Smooth muscle cell (in vitro differentiated cells): Measurements from ENCODE around the gene PLPP4. TPM values are rescaled to one million over a fixed set of nuclear protein-coding genes. Genes with fewer than 3 reads are reported as not detected.
"Not testable (repeated sequence)": the region's sequence is repeated elsewhere in the genome, so short reads cannot be mapped to it uniquely, and the experiment has no call there.

ENCODE experiments used
- DNase-seq: peaks from one replicate; lab custom pipeline; 2025; ENCODE audit not compliant: unreplicated experiment; lab: John Stamatoyannopoulos, UW
- H2AFZ ChIP-seq: fragments of 200-600 bp; sonication (generic); 2 replicates; pipeline ENCODE4 v1.6.0; 2016; ENCODE audit warnings: antibody characterized with exemption, low read depth, mild to moderate bottlenecking
- H3F3A ChIP-seq: fragments of 200-600 bp; sonication (generic); 2 replicates; pipeline ENCODE4 v1.6.0; 2017; ENCODE audit warnings: antibody characterized with exemption, low read depth
- H3K27ac ChIP-seq: fragments of 200-600 bp; sonication (generic); 2 replicates; pipeline ENCODE4 v1.5.1; 2016; ENCODE audit warnings: low read depth, mild to moderate bottlenecking
- H3K27me3 ChIP-seq: fragments of 200-600 bp; sonication (generic); 2 replicates; pipeline ENCODE4 v1.6.1; 2016; ENCODE audit warnings: low read depth, mild to moderate bottlenecking
- H3K36me3 ChIP-seq: fragments of 200-600 bp; sonication (generic); 2 replicates; pipeline ENCODE4 v1.5.1; 2016; ENCODE audit warnings: low read depth
- H3K4me1 ChIP-seq: fragments of 200-600 bp; sonication (generic); 2 replicates; pipeline ENCODE4 v1.5.1; 2016; ENCODE audit warnings: low read depth
- H3K4me2 ChIP-seq: fragments of 200-600 bp; sonication (generic); 2 replicates; pipeline ENCODE4 v1.6.0; 2016; ENCODE audit warnings: mild to moderate bottlenecking
- H3K4me3 ChIP-seq: fragments of 200-600 bp; sonication (generic); 2 replicates; pipeline ENCODE4 v1.5.1; 2016; ENCODE audit warnings: mild to moderate bottlenecking
- H3K79me2 ChIP-seq: fragments of 200-600 bp; sonication (generic); 2 replicates; pipeline ENCODE4 v1.6.0; 2016; ENCODE audit warnings: low read depth, mild to moderate bottlenecking
- H3K9ac ChIP-seq: fragments of 200-600 bp; sonication (generic); 2 replicates; pipeline ENCODE4 v1.6.0; 2016; ENCODE audit warnings: low read depth
- H3K9me3 ChIP-seq: fragments of 200-600 bp; sonication (generic); replicated peaks from 2 replicates; pipeline ENCODE4 v1.5.1; 2016; ENCODE audit warnings: low read depth
- H4K20me1 ChIP-seq: fragments of 200-600 bp; sonication (generic); 2 replicates; pipeline ENCODE4 v1.6.0; 2016; ENCODE audit warnings: low read depth
- WGBS: methylation state at CpG from one replicate; pipeline ENCODE4 v1.1.7; 2016; ENCODE audit warnings: low lambda C conversion rate; 5-methylcytosine and 5-hydroxymethylcytosine counted together
- polyA plus RNA-seq: library from polyadenylated mRNA; unstranded; fragments of >200 nt; fragmentation: Nextera tagmentation; extraction: Ambion mirVana; gene quantifications from 2 replicates; pipeline ENCODE4 v1.2.1, GENCODE V29; 2016
- total RNA-seq: library from RNA; depleted of rRNA; stranded (reverse); fragments of >200 nt; gene quantifications from 2 replicates; pipeline ENCODE4 v1.2.3, GENCODE V29; 2014
- TF ChIP-seq, protein P1 (sequence below): fragments of 200-600 bp; sonication (generic); IDR thresholded peaks from 2 replicates; pipeline ENCODE4 v1.5.1; 2017; ENCODE audit warnings: borderline replicate concordance, mild to moderate bottlenecking, antibody characterized with exemption; ENCODE audit not compliant: insufficient read depth, poor library complexity, severe bottlenecking

Gene PLPP4
- total and polyA plus RNA-seq, 2 experiments from 2014 or later = 27.2 to 33.5 TPM

DNA sequence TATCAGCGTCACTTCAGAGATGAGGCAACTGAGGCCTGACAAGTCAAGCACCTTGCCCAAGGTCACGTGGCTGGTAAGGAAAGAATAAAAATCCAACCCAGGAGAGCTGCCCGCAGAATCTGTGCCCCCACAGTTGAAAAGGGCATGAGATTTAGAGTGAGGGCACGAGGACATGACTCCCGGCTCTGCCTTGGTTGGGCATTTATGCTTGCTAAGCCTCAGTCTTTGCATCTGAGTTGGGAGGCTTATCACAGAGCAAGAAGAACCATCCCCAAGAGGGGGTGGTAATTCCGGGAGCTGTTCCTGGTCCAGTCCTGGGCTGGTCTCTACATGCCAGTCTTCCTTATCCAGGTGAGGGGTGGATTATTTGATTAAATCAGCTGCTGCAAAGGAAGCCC is 37.3 kb downstream of the PLPP4 start:
- Histone ChIP-seq H3K9ac (no peak overlapping the region), H3F3A (no peaks in the 10 kb centered on the region), H3K4me2 (no peak overlapping the region), H3K9me3 (no peaks in the 10 kb centered on the region), H3K27me3 (no peaks in the 10 kb centered on the region), H2AFZ (no peak overlapping the region), H3K4me1 (no peaks in the 10 kb centered on the region), H3K79me2 (no peaks in the 10 kb centered on the region), H4K20me1 (no peaks in the 10 kb centered on the region), H3K36me3 (no peaks in the 10 kb centered on the region), H3K27ac (no peak overlapping the region), H3K4me3 (no peak overlapping the region)
- no peak for DNase-seq
- TF ChIP-seq, protein P1, sequence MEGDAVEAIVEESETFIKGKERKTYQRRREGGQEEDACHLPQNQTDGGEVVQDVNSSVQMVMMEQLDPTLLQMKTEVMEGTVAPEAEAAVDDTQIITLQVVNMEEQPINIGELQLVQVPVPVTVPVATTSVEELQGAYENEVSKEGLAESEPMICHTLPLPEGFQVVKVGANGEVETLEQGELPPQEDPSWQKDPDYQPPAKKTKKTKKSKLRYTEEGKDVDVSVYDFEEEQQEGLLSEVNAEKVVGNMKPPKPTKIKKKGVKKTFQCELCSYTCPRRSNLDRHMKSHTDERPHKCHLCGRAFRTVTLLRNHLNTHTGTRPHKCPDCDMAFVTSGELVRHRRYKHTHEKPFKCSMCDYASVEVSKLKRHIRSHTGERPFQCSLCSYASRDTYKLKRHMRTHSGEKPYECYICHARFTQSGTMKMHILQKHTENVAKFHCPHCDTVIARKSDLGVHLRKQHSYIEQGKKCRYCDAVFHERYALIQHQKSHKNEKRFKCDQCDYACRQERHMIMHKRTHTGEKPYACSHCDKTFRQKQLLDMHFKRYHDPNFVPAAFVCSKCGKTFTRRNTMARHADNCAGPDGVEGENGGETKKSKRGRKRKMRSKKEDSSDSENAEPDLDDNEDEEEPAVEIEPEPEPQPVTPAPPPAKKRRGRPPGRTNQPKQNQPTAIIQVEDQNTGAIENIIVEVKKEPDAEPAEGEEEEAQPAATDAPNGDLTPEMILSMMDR = no peak
- whole genome bisulfite sequencing = 96% methylated on average over 6 of the region's 6 CpGs

DNA sequence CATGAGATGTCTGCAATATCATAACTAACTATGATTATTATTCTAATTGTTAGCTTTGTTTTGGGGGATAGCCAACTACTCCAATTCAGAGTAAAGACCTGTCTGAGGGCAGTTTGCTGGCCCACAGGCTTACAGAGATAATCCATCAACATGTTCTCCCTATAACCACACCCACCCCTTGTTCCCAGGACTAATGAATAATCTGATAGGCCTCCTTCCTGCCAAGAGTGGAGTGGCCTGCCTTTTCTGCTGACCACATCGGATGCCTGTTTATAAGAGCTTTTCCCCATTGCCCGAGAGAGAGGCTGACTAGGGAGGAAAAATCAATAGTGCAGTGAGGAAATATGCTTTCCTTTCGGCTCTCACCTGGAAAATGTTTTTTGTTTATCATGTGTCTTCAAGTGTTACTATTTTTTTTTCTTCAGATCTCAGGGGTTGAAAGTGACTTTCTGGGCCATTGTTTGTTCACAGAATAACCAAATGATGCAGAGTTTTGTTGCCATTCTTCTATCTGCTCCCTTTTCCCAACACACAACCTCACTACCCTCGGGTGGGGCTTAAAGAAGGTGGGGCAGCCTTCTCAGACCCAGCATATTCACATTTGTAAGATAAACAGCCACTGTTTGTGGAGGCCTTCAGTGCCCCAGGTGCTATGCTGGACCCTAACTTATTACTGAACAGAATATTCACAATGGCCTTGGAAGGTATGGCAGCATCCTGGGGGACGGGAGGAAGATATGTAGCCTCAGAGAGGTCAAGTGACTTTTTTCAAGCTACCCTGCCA is 38.4 kb downstream of the PLPP4 start:
- TF ChIP-seq, protein P1 = no peak
- Histone ChIP-seq H3K4me3 (no peak overlapping the region), H3K27ac (no peak overlapping the region), H3K4me1 (no peaks in the 10 kb centered on the region), H4K20me1 (no peaks in the 10 kb centered on the region), H2AFZ (no peak overlapping the region), H3K27me3 (no peaks in the 10 kb centered on the region), H3K36me3 (no peaks in the 10 kb centered on the region), H3K9ac (no peak overlapping the region), H3K4me2 (no peak overlapping the region), H3F3A (no peaks in the 10 kb centered on the region), H3K79me2 (no peaks in the 10 kb centered on the region), H3K9me3 (no peaks in the 10 kb centered on the region)
- WGBS = 73% methylated on average over 5 of the region's 5 CpGs
- DNase-seq = no peak

DNA sequence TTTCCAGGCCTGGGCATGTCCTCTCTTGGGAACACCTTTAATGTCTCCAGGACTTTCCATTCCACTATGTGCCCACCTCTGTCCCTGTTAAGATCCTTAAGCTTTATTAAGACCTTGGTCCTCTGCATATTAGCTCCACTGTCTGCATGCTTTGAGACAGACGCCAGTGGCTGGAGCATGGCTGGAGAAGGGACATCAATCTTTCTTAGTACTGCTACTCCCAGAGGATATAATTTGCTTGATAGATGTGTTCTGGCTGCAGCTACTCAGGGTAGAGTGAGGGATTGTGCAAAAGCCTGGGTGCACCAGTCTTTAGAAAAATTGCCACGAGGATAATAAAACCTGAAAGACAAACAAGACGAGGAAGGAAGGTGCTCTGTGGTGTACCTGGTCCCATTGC is 42.9 kb downstream of the PLPP4 start:
- Histone ChIP-seq H3K27ac (no peak overlapping the region), H3K36me3 (no peaks in the 10 kb centered on the region), H4K20me1 (no peaks in the 10 kb centered on the region), H3F3A (no peaks in the 10 kb centered on the region), H3K4me1 (peaks cover under 1% of the 10 kb centered on the region), H3K27me3 (no peaks in the 10 kb centered on the region), H3K9ac (no peak overlapping the region), H3K4me2 (no peak overlapping the region), H3K9me3 (no peaks in the 10 kb centered on the region), H2AFZ (no peak overlapping the region), H3K4me3 (no peak overlapping the region), H3K79me2 (no peaks in the 10 kb centered on the region)
- 80% methylated on average over 3 of the region's 3 CpGs for WGBS
- no peak for DNase-seq
- TF ChIP-seq, protein P1 = no peak

DNA sequence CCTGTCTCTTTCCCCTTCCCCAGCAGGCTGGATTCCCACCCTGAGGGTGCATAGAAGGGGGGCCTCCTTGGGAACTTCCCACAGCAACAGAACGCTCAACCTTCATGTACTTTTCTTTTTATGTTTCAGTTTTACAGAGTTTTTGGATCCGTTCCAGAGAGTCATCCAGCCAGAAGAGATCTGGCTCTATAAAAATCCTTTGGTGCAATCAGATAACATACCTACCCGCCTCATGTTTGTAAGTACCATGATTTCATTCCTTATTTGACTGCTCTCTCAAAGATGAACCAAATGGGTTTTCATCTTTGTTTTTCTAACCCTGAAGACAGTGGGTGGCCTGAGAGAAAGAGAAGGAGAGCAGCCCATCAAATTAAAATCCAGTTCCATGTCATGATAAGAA is 46.7 kb downstream of the PLPP4 start:
- Histone ChIP-seq H3K36me3 (no peaks in the 10 kb centered on the region), H3K79me2 (no peaks in the 10 kb centered on the region), H3F3A (no peaks in the 10 kb centered on the region), H3K27me3 (no peaks in the 10 kb centered on the region), H3K4me1 (peaks cover 10% of the 10 kb centered on the region), H3K4me3 (no peak overlapping the region), H3K9ac (peak overlapping the region; percentile 38), H3K4me2 (no peak overlapping the region), H3K27ac (peak overlapping the region; percentile 88), H2AFZ (no peak overlapping the region), H3K9me3 (no peaks in the 10 kb centered on the region), H4K20me1 (no peaks in the 10 kb centered on the region)
- DNase-seq = no peak
- TF ChIP-seq, protein P1 = no peak
- 81% methylated on average over 3 of the region's 3 CpGs for WGBS

DNA sequence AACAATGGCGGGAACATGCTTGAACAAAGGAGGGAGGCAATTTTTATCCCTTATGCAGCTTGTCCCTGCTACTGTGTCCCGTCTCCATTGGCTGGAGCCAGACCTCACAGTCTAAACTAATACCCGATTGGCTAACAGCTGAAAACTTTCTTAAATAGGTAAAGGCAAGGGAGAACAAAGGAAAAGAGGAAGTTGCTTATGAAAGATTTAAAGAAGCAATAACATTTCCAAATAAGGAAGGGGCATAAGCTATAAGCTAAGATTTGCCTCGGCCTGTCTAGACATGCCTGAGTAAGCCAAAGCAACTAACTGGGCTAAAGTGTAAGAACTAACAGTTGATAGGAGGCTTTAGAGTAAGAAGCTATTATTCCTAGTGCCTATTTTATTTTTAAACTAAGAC is 47.2 kb downstream of the PLPP4 start:
- Histone ChIP-seq H3K9ac (peak overlapping the region; percentile 53), H3K4me1 (peaks cover 10% of the 10 kb centered on the region), H3K27ac (peak overlapping the region; percentile 88), H3K4me2 (peak overlapping the region; percentile 20)
- not testable (repeated sequence) for H2AFZ ChIP-seq, H3K27me3 ChIP-seq, H3F3A ChIP-seq, H3K36me3 ChIP-seq, H4K20me1 ChIP-seq, H3K4me3 ChIP-seq, DNase-seq, H3K79me2 ChIP-seq, H3K9me3 ChIP-seq
- 71% methylated on average over 4 of the region's 4 CpGs for WGBS
